ENCODE measurements around the gene BACH2.
"Not testable (repeated sequence)": the region's sequence is repeated elsewhere in the genome, so short reads cannot be mapped to it uniquely, and the experiment has no call there.

Gene BACH2

GRCh38 chr6:89910001-89910901, 386.4 kb downstream of the BACH2 start:
- intact Hi-C loops (cut with DNase I): not testable (repeated sequence)

DNA sequence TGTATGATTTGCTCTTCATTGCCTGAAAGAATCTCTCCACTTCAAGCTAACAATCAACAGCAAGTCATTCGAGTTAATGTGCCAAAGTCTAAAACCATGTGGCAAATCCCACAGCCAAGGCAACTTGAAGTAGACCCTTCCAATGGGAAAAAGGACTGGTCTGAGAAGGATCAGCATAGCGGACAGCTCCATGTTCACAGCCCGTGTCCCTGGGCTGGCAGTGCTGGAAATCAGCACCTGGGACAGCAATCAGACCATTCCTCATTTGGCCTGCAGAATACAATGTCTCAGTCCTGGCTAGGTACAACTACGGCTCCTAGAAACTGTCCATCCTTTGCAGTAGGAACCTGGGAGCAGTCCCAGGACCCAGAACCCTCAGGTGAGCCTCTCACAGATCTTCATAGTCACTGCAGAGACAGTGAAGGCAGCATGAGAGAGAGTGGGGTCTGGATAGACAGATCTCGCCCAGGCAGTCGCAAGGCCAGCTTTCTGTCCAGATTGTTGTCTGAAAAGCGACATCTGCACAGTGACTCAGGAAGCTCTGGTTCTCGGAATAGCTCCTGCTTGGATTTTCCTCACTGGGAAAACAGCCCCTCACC, 401.3 kb downstream of the BACH2 start:
- intact Hi-C loops (cut with DNase I): no loop called here
- DNase-seq: no peak

More at GRCh38 chr6:89910001-89910901, 386.4 kb downstream of the BACH2 start:
- not testable (repeated sequence) for DNase-seq

GRCh38 chr6:89894169-89894568, 402.5 kb downstream of the BACH2 start, which contains the start of gene GJA10:
Gene GJA10 (plus strand): TSS chr6:89894469. CDS start chr6:89894469, 0 bp downstream.
- intact Hi-C loops (cut with DNase I): no loop called here
- DNase-seq: no peak

DNA sequence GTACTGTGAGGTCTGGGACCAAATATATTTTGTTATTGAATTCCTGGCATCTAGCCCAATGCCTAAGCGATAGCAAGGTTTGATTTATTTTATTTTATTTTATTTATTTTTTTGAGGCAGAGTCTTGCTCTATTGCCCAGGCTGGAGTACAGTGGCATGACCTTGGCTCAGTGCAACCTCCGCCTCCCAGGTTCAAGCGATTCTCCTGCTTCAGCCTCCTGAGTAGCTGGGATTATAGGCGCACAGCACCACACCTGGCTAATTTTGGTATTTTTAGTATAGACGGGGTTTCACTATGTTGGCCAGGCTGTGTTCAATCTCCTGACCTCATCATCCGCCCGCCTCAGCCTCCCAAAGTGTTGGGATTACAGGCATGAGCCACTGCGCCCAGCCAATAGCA, 404.1 kb downstream of the BACH2 start:
- intact Hi-C loops (cut with DNase I); DNase-seq: not testable (repeated sequence)

- intact Hi-C loops (cut with DNase I): not testable (repeated sequence)
These were observed 405.7 kb downstream of the BACH2 start for GRCh38 chr6:89890845-89891528.

DNA sequence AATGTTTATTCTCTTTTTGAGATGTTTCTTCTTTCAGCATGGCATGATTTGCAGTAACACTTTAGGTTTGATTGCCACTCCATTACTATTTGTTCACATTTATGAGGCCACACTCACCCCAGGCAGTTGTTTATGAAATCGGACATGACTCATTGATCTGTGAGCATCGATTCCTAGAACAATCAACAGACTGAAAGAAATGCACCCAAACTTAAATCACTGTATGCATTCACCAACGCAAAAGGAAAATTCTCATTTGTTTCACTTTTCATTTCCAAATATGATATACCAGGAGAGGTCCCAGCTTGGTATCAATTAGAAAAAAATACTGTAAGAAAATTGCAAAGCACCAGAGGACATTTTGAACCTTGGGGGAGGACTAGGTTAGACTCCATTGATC, 407.8 kb downstream of the BACH2 start:
- intact Hi-C loops (cut with DNase I): no loop called here
- DNase-seq: no peak

More at GRCh38 chr6:89890845-89891528, 405.7 kb downstream of the BACH2 start:
- not testable (repeated sequence) for DNase-seq

DNA sequence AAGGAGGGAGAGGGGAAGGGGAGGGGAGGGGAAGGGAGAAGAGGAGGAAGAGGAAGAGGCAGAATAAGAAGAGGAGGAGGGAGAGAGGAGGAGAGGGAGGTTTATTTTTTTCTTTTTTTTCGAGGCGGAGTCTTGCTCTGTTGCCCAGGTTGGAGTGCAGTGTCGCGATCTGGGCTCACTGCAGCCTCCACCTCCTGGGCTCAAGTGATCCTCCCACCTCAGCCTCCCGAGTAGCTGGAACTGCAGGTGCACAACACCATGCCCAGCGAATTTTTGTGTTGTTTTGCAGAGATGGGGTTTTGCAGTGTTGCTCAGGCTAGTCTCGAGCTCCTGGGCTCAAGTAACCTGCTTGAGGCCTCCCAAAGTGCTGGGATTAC, 408.5 kb downstream of the BACH2 start:
- intact Hi-C loops (cut with DNase I): no loop called here
- DNase-seq: no peak

GRCh38 chr6:89887452-89888137, 409.0 kb downstream of the BACH2 start:
- DNase-seq: peak in 1 of 10 donors; percentile 79

GRCh38 chr6:89886378-89887120, 410.1 kb downstream of the BACH2 start:
- DNase-seq: no peak
- intact Hi-C loops (cut with DNase I): no loop called here

More at GRCh38 chr6:89887452-89888137, 409.0 kb downstream of the BACH2 start:
- intact Hi-C loops (cut with DNase I): no loop called here
